ENCODE results near the gene ACADM. TPM values are rescaled to one million over a fixed set of nuclear protein-coding genes. Genes with fewer than 3 reads are reported as not detected.
"Not testable (repeated sequence)": the region's sequence is repeated elsewhere in the genome, so short reads cannot be mapped to it uniquely, and the experiment has no call there.

ACADM gene
- total RNA-seq, 4 donors from 2014 or later: 50.9 to 71.1 (median 59.7) TPM

DNA sequence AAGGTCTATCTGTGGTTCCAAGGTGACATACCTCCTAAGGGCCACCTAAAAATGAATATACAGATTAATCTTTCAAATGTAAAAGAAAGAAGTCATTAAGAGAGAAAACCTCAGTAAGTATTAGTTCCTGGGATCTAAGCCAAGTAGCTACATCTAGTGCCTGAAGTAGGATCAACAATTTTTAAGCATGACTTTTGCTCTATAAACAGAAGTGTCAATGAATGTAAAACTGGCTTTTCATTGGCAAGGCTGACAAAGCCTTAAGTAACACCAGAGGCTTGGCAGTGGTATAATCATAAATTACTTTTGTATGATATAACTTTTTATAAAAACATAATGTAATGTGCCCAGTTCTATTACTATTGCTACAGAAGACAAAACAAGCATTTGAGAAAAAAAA is 12.2 kb upstream of the ACADM start:
- intact Hi-C loops (cut with DNase I): no loop called here
- H3K4me3 ChIP-seq: no peak overlapping the region
- DNase-seq (ENCODE audit: extremely low spot score): no peak
- H3K27ac ChIP-seq (replicated peaks in 1 of 4): peak overlapping the region in 3 of 4 donors; percentile 5 to 52 (median 35)
- peaks cover 4 to 18% (median 16%) of the 10 kb centered on the region in 4 donors for H3K4me1 ChIP-seq
- no peaks in the 10 kb centered on the region for H3K27me3 ChIP-seq
- TF ChIP-seq, protein P1, sequence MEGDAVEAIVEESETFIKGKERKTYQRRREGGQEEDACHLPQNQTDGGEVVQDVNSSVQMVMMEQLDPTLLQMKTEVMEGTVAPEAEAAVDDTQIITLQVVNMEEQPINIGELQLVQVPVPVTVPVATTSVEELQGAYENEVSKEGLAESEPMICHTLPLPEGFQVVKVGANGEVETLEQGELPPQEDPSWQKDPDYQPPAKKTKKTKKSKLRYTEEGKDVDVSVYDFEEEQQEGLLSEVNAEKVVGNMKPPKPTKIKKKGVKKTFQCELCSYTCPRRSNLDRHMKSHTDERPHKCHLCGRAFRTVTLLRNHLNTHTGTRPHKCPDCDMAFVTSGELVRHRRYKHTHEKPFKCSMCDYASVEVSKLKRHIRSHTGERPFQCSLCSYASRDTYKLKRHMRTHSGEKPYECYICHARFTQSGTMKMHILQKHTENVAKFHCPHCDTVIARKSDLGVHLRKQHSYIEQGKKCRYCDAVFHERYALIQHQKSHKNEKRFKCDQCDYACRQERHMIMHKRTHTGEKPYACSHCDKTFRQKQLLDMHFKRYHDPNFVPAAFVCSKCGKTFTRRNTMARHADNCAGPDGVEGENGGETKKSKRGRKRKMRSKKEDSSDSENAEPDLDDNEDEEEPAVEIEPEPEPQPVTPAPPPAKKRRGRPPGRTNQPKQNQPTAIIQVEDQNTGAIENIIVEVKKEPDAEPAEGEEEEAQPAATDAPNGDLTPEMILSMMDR (IDR thresholded peaks at IDR 0.05): no peak
- no peak for TF ChIP-seq POLR2A (IDR thresholded peaks at IDR 0.05; ENCODE audit: low read depth)
- H3K9me3 ChIP-seq: no peaks in the 10 kb centered on the region
- no peaks in the 10 kb centered on the region for H3K36me3 ChIP-seq

DNA sequence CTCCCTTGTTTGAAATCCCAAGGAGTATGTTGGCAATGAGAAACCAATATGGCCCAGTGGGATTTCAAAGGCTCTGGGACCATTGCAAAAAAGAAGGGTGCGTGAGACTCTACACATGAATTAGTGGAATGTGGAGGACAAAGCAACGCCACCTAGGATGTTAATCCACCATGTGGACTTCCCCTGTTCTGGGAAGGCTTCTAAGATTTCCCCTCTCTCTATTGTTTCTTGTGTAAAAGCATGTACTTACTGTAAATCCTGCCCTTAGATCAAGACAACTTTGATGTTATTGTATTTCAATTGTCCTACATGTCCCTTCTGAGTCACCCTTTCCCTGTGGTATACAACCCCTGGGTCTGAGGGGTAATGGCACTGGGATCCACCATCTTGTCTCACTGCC is 4.7 kb upstream of the ACADM start:
- WGBS: 78% methylated on average over 2 of the region's 2 CpGs
- no peaks in the 10 kb centered on the region for H3K27me3 ChIP-seq
- intact Hi-C loops (cut with DNase I): loop anchor here (5.0 kb wide), 1 partner anchor 67 kb away; the partner anchor contains the start of gene RABGGTB
- peaks cover 0 to 9% (median 7%) of the 10 kb centered on the region in 4 donors for H3K4me1 ChIP-seq
- no peaks in the 10 kb centered on the region for H3K9me3 ChIP-seq
- TF ChIP-seq POLR2A (IDR thresholded peaks at IDR 0.05; ENCODE audit: low read depth) (no peak), POLR2AphosphoS5 (IDR thresholded peaks at IDR 0.05) (no peak), EP300 (IDR thresholded peaks at IDR 0.05) (no peak)
- TF ChIP-seq, protein P1 (IDR thresholded peaks at IDR 0.05): no peak
- no peak overlapping the region for H3K4me3 ChIP-seq
- no peak for DNase-seq (ENCODE audit: extremely low spot score)
- no peak overlapping the region for H3K27ac ChIP-seq (replicated peaks in 1 of 4)
- no peaks in the 10 kb centered on the region for H3K36me3 ChIP-seq

DNA sequence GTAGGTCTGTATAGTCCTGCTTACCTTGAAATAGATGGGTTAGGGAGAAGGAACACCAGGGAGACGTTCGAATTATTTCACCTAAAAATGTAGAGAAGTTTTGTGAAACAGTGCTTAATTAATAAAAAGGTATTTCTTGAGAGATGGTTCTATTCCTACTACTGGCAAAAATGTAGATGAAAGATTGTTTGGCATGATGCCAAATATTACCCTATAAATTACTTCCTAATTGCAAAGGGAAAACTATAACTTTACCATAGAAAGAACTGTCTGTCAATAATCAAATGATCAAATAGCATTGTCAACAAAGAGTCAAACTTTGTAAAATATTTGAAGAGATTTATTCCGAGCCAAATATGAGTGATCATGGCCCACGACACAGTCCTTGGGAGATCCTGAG is 4.2 kb upstream of the ACADM start:
- peaks cover 2 to 11% (median 8%) of the 10 kb centered on the region in 4 donors for H3K4me1 ChIP-seq
- DNase-seq (ENCODE audit: extremely low spot score): no peak
- H3K36me3 ChIP-seq: no peaks in the 10 kb centered on the region
- WGBS: 91% methylated on average over 4 of the region's 4 CpGs
- TF ChIP-seq POLR2A (IDR thresholded peaks at IDR 0.05; ENCODE audit: low read depth): no peak
- TF ChIP-seq EP300 (IDR thresholded peaks at IDR 0.05): no peak
- TF ChIP-seq, protein P1 (IDR thresholded peaks at IDR 0.05): no peak
- TF ChIP-seq POLR2AphosphoS5 (IDR thresholded peaks at IDR 0.05): no peak
- intact Hi-C loops (cut with DNase I): loop anchor here (5.0 kb wide), 1 partner anchor 67 kb away; the partner anchor contains the start of gene RABGGTB
- H3K4me3 ChIP-seq: no peak overlapping the region
- H3K27ac ChIP-seq (replicated peaks in 1 of 4): no peak overlapping the region
- no peaks in the 10 kb centered on the region for H3K27me3 ChIP-seq
- H3K9me3 ChIP-seq: no peaks in the 10 kb centered on the region

DNA sequence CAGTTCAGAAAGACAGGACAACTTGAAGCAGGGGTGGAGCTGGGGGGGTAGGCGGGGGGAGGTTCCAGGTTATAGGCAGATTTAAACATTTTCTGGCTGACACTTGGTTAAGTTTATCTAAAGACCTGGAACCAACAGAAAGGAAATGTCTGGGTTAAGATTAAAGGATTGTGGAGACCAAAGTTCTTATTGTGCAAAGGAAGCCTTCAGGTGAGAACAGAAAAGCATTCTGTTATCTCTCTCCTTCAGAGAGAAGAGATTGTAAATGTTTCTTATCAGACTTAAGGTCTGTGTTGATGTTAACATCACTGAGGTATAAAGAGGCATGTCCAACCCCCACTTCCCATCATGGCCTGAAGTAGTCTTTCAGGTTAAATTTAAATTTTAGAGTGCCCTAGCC is 3.7 kb upstream of the ACADM start:
- Histone ChIP-seq H3K27me3 (no peaks in the 10 kb centered on the region), H3K27ac (replicated peaks in 1 of 4) (no peak overlapping the region), H3K4me1 (peaks cover 7 to 16% (median 13%) of the 10 kb centered on the region in 4 donors), H3K36me3 (no peaks in the 10 kb centered on the region), H3K4me3 (no peak overlapping the region), H3K9me3 (no peaks in the 10 kb centered on the region)
- no peak for DNase-seq (ENCODE audit: extremely low spot score)
- TF ChIP-seq POLR2AphosphoS5 (IDR thresholded peaks at IDR 0.05) (no peak), POLR2A (IDR thresholded peaks at IDR 0.05; ENCODE audit: low read depth) (no peak), EP300 (IDR thresholded peaks at IDR 0.05) (no peak)
- TF ChIP-seq, protein P1 (IDR thresholded peaks at IDR 0.05): no peak
- intact Hi-C loops (cut with DNase I): loop anchor here (5.0 kb wide), 1 partner anchor 66 kb away; the partner anchor contains the start of gene RABGGTB
- 100% methylated on average over 1 of the region's 1 CpG for WGBS

DNA sequence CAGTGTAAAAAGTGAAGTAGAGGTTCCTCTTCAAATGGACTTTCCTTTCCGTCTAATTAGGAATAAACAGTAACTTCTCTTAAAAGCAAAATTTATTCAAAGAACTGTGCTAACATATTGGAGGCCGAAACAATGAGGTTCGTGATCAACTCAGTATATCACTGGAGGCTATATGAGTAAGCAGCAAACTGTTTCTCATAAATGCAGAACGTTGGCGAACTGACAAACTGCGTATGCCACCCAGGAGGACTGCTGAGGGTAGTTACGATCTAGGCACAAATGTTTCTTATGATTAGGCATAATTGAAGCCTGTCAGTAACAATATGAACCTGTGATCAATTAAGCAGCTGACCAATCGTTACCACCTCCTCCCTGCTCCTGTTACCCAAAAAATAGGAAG is 2.3 kb upstream of the ACADM start:
- peaks cover 18 to 30% (median 27%) of the 10 kb centered on the region in 4 donors for H3K4me1 ChIP-seq
- H3K36me3 ChIP-seq; H3K4me3 ChIP-seq; H3K9me3 ChIP-seq; H3K27me3 ChIP-seq; H3K27ac ChIP-seq (replicated peaks in 1 of 4); DNase-seq (ENCODE audit: extremely low spot score): not testable (repeated sequence)
- intact Hi-C loops (cut with DNase I): loop anchor here (5.0 kb wide), 1 partner anchor 65 kb away; the partner anchor contains the start of gene RABGGTB
- 90% methylated on average over 8 of the region's 8 CpGs for WGBS

All from esophagus muscularis mucosa (tissue), 4 donors.